Breast epithelium (tissue), 3 donors: ENCODE measurements around the gene ADARB1.

Experiments
- CTCF ChIP-seq, 3 donors: fragments of 450-650 bp; IDR thresholded peaks; one replicate each; pipeline ENCODE4 v1.5.1; 2016 to 2017; ENCODE audit warnings: antibody characterized with exemption in 3 of 3, mild to moderate bottlenecking in 3 of 3, moderate library complexity in 3 of 3
- POLR2A ChIP-seq: fragments of 450-650 bp; IDR thresholded peaks from one replicate; pipeline ENCODE4 v1.6.1; 2016; ENCODE audit warnings: antibody characterized with exemption, mild to moderate bottlenecking, moderate library complexity

GRCh38 chr21:45137612-45137937 lies 63.2 kb downstream of the ADARB1 start:
- TF ChIP-seq CTCF (IDR thresholded peaks at IDR 0.05) = no peak
- no peak for TF ChIP-seq POLR2A
